GM23338 (cell line): ENCODE data around the gene IRAK1. TPM values are rescaled to one million over a fixed set of nuclear protein-coding genes. Genes with fewer than 3 reads are reported as not detected.

Experiments
- ATAC-seq: fragments of 200-7000 bp; cut with Tn5 transposase; 3 replicates; pipeline ENCODE4 v1.9.1; 2020
- DNase-seq: peaks from one replicate; pipeline ENCODE4 v3.0.0-alpha.2; 2015; ENCODE audit warnings: low spot score
- H2AFZ ChIP-seq: fragments of 200-600 bp; sonication (generic); 2 replicates; pipeline ENCODE4 v1.8.0; 2016; ENCODE audit warnings: antibody characterized with exemption, mild to moderate bottlenecking, moderate library complexity
- H3F3A ChIP-seq: fragments of 200-600 bp; sonication (generic); replicated peaks from 2 replicates; pipeline ENCODE4 v1.8.0; 2017; ENCODE audit warnings: antibody characterized with exemption, mixed run types, low read depth
- H3K27ac ChIP-seq: fragments of 200-600 bp; sonication (generic); 2 replicates; pipeline ENCODE4 v1.6.1; 2016; ENCODE audit warnings: low read depth
- H3K27me3 ChIP-seq: fragments of 200-600 bp; sonication (generic); 2 replicates; pipeline ENCODE4 v1.8.0; 2016; ENCODE audit warnings: mild to moderate bottlenecking, mixed run types, moderate library complexity; ENCODE audit not compliant: insufficient read depth
- H3K36me3 ChIP-seq: fragments of 200-600 bp; sonication (generic); 2 replicates; pipeline ENCODE4 v1.8.0; 2016; ENCODE audit warnings: mild to moderate bottlenecking; ENCODE audit not compliant: insufficient read depth
- H3K4me1 ChIP-seq: fragments of 200-600 bp; sonication (generic); 2 replicates; pipeline ENCODE4 v1.8.0; 2016; ENCODE audit warnings: mild to moderate bottlenecking, moderate library complexity; ENCODE audit not compliant: insufficient read depth
- H3K4me2 ChIP-seq: fragments of 200-600 bp; sonication (generic); 2 replicates; pipeline ENCODE4 v1.7.1; 2017; ENCODE audit warnings: mixed run types
- H3K4me3 ChIP-seq: fragments of 200-600 bp; sonication (generic); 2 replicates; pipeline ENCODE4 v1.6.1; 2016; ENCODE audit warnings: mixed run types
- H3K79me2 ChIP-seq: fragments of 200-600 bp; sonication (generic); replicated peaks from 2 replicates; pipeline ENCODE4 v1.8.0; 2017; ENCODE audit warnings: mild to moderate bottlenecking; ENCODE audit not compliant: insufficient read depth
- H3K9me2 ChIP-seq: fragments of 200-600 bp; sonication (generic); 2 replicates; pipeline ENCODE4 v1.8.0; 2017; ENCODE audit not compliant: insufficient read depth
- H4K20me1 ChIP-seq: fragments of 200-600 bp; sonication (generic); replicated peaks from 2 replicates; pipeline ENCODE4 v1.8.0; 2017; ENCODE audit warnings: mild to moderate bottlenecking; ENCODE audit not compliant: insufficient read depth
- H3K27ac Mint-ChIP-seq: 2 replicates; pipeline ENCODE4 v1.8.0; 2020; ENCODE audit warnings: inconsistent platforms, mild to moderate bottlenecking, moderate library complexity, mixed read lengths
- H3K27me3 Mint-ChIP-seq: 3 replicates; pipeline ENCODE4 v1.8.0; 2022; ENCODE audit warnings: low read depth, mild to moderate bottlenecking, moderate library complexity, mixed read lengths, inconsistent platforms; ENCODE audit not compliant: insufficient read depth, poor library complexity
- H3K36me3 Mint-ChIP-seq: 3 replicates; pipeline ENCODE4 v1.8.0; 2021; ENCODE audit warnings: low read depth, mild to moderate bottlenecking, inconsistent platforms, moderate library complexity, mixed read lengths
- H3K4me1 Mint-ChIP-seq: 3 replicates; pipeline ENCODE4 v1.8.0; 2020; ENCODE audit warnings: mild to moderate bottlenecking, inconsistent platforms, mixed read lengths
- H3K4me3 Mint-ChIP-seq: 3 replicates; pipeline ENCODE4 v1.8.0; 2021; ENCODE audit warnings: moderate library complexity, mild to moderate bottlenecking, inconsistent platforms, mixed read lengths
- H3K9me3 Mint-ChIP-seq: 3 replicates; pipeline ENCODE4 v1.8.0; 2020; ENCODE audit warnings: moderate library complexity, mild to moderate bottlenecking, inconsistent platforms, mixed read lengths
- POLR2AphosphoS5 ChIP-seq: IDR thresholded peaks from 2 replicates; pipeline ENCODE4 v1.6.1; 2016; ENCODE audit warnings: antibody characterized with exemption, low read depth
- REST ChIP-seq: IDR thresholded peaks from one replicate; pipeline ENCODE4 v1.6.1; 2018; ENCODE audit warnings: antibody characterized with exemption; ENCODE audit not compliant: unreplicated experiment
- ZNF331 ChIP-seq: fragments of 250-450 bp; sonication (Bioruptor Pico); IDR thresholded peaks from 2 replicates; pipeline ENCODE4 v1.5.0; 2020; ENCODE audit warnings: low read depth, mild to moderate bottlenecking, moderate library complexity
- ZNF462 ChIP-seq: fragments of 250-450 bp; sonication (Bioruptor Pico); IDR thresholded peaks from 2 replicates; pipeline ENCODE4 v1.5.0; 2020; ENCODE audit warnings: mild to moderate bottlenecking, moderate library complexity
- polyA plus RNA-seq: library from polyadenylated mRNA; unstranded; fragments of >200 nt; fragmentation: Nextera tagmentation; extraction: Ambion mirVana; gene quantifications from 2 replicates; pipeline ENCODE4 v1.2.1, GENCODE V29; 2016
- total RNA-seq: library from RNA; depleted of rRNA; stranded (reverse); fragments of >200 nt; shearing (Covaris generic); gene quantifications from 2 replicates; pipeline ENCODE4 v1.2.3, GENCODE V29; 2014

The IRAK1 gene
- total and polyA plus RNA-seq, 2 experiments from 2014 or later, result 21.6 to 38.0 TPM

GRCh38 chrX:154032160-154032559 is 12.5 kb upstream of the IRAK1 start:
- Mint-ChIP-seq H3K4me3 (no peak overlapping the region), H3K27me3 (peaks cover 13% of the 10 kb centered on the region), H3K36me3 (peaks cover 25% of the 10 kb centered on the region; the same call in 2 of the 3 replicates), H3K4me1 (peaks cover 40% of the 10 kb centered on the region), H3K9me3 (no peaks in the 10 kb centered on the region), H3K27ac (peak overlapping the region; percentile 28; the same call in 1 of the 2 replicates)
- Histone ChIP-seq H3K27me3 (no peaks in the 10 kb centered on the region), H3K4me1 (peaks cover 6% of the 10 kb centered on the region; the same call in 1 of the 2 replicates), H3K36me3 (no peaks in the 10 kb centered on the region), H3F3A (no peaks in the 10 kb centered on the region), H2AFZ (no peak overlapping the region), H3K79me2 (peaks cover 19% of the 10 kb centered on the region; the same call in 1 of the 2 replicates), H3K4me2 (no peak overlapping the region), H3K27ac (no peak overlapping the region), H4K20me1 (no peaks in the 10 kb centered on the region), H3K9me2 (no peaks in the 10 kb centered on the region), H3K4me3 (no peak overlapping the region)
- no peak for TF ChIP-seq ZNF462 (CRISPR knock-in tag)
- no peak for TF ChIP-seq REST
- no peak for TF ChIP-seq POLR2AphosphoS5
- TF ChIP-seq ZNF331 (CRISPR knock-in tag), result no peak
- ATAC-seq (no peak), DNase-seq (no peak)
